ENCODE data around the gene CYP11A1. TPM values are rescaled to one million over a fixed set of nuclear protein-coding genes. Genes with fewer than 3 reads are reported as not detected.

The CYP11A1 gene
- polyA plus RNA-seq, 1 donor from 2014 or later = not detected

DNA sequence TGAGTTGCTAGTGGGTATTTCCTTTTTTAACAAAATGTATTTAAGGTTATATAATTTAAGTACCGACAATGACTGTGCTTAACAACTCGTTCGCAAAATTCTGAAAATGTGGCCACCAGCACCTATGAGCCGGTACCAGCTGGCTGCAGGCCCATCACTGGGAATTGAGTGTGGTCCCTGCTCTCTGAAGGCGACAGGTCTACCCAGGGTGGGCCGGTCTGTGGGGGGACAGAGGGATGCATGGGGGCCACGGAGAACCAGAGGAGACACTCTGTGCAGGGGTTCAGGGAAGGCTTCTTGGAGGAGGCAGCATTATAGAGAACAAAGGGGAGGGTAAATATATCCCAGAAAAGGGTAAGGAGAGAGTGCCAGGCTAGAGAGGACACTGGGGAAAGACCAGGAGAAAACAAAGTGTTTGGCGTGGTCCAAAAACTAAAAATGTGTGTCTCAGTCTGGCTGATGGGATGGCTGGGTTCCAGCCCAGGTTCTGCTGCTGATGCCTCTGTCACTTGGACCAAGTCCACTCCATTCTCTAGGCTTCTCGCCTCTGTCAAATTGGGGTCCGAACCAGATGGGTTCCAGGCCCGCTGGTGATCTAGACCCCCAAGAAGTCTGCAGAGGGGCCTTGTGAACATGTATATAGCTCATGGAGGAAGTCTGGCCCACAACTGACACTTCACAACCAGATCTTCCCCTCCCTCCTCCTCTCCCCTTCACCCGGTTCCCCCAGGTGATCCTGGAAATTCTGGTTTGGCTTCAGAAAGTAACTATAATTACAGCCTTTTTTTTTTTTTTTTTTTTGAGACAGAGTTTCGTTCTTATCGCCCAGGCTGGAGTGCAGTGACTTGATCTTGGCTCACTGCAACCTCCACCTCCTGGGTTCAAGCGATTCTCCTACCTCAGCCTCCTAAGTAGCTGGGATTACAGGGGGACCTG, 10.7 kb upstream of the CYP11A1 start:
- H3K27ac Mint-ChIP-seq = no peak overlapping the region
- H3K4me1 Mint-ChIP-seq = peaks cover 9 to 33% (median 19%) of the 10 kb centered on the region in 3 donors
- H3K9me3 Mint-ChIP-seq = no peaks in the 10 kb centered on the region
- H3K4me3 Mint-ChIP-seq = no peak overlapping the region
- no peaks in the 10 kb centered on the region for H3K27me3 Mint-ChIP-seq
- H3K36me3 Mint-ChIP-seq = no peaks in the 10 kb centered on the region

DNA sequence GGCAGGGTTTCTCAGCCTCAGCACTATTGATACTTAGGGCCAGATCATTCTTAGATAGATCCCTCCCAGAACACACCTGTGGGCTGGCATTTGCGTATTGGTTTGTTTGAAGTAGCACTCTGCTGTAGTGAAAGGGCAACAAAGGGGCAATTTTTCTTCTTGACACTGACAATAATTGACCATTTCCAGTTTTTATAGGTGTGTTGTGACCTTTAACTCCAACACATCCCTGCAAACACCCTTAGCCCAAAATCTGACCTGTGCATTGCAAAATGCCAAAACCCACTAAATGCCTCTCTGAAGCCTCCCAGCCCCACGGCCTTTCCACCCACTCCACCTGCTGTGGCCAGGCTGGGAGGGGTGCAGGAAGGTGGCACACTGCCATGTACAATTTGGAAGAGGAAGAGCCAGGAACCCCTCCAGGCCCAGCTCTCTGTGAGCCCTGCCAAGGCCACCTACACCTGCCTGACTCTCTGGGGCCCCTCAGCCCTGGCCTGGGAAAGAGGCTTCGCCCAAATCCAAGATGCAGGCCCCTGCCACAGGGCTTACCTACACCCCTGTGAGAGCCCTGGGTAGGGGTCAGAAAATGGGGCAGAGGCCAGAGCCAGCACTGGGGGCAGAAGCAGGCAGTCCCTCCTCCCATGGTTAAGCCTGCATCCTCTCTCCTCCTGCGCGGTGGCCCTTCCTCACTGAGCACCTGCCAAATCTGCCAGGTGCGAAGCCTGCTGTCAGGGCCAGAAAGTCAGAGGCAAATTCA, 9.6 kb upstream of the CYP11A1 start:
- H3K27ac Mint-ChIP-seq = peak overlapping the region in 2 of 3 donors; percentile 47 to 92
- H3K27me3 Mint-ChIP-seq = peaks cover under 1% of the 10 kb centered on the region
- peak overlapping the region in 1 of 4 donors; percentile 73 for H3K4me3 Mint-ChIP-seq

DNA sequence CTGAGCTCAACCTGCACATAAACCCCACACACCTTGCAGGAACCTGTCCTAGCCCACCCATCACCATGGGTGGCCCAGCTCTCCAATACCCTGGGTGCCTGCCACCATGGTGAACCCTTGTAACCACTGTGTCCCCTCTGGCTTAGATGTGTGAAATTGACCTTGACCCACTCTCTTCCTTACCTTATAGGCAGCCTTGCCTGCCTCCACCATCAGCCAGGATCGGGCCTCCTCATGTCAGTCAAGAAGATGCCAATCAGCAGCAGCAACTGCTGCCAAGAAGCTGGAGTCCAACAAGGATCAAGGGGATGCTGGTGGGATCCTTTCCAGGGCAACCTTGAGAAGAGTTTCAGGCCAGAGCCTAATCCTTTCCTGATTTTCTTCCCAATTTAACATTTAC, 8.8 kb upstream of the CYP11A1 start:
- H3K4me3 Mint-ChIP-seq = peak overlapping the region in 2 of 4 donors; percentile 35 to 73
- no peaks in the 10 kb centered on the region for H3K9me3 Mint-ChIP-seq
- H3K4me1 Mint-ChIP-seq = peaks cover 9 to 25% (median 13%) of the 10 kb centered on the region in 3 donors
- H3K27ac Mint-ChIP-seq = peak overlapping the region in 2 of 3 donors; percentile 47 to 92
- no peaks in the 10 kb centered on the region for H3K36me3 Mint-ChIP-seq
- peaks cover 2% of the 10 kb centered on the region for H3K27me3 Mint-ChIP-seq

More for the DNA sequence above, 9.6 kb upstream of the CYP11A1 start:
- Mint-ChIP-seq H3K36me3 (no peaks in the 10 kb centered on the region), H3K9me3 (no peaks in the 10 kb centered on the region), H3K4me1 (peaks cover 9 to 26% (median 13%) of the 10 kb centered on the region in 3 donors)

DNA sequence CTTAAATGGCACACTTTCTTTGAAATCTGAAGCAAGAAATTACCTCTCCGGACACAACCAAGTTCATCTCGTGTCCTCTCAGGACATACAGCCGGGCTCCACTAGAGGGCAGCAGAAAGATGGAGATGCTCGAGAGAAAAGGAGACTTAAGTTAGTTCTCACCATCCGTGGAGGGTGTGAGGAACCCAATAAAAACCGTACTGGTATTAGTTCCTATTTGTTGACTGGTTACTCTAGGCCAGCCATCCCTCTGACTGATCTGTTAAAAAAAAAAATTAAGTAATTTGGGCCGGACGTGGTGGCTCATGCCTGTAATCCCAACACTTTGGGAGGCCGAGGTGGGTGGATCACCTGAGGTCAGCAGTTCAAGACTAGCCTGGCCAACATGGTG, 7.9 kb upstream of the CYP11A1 start:
- Mint-ChIP-seq H3K9me3 (no peaks in the 10 kb centered on the region), H3K27me3 (peaks cover 2% of the 10 kb centered on the region), H3K4me3 (peak overlapping the region; percentile 73 to 94 (median 88)), H3K27ac (peak overlapping the region; percentile 41 to 91 (median 64)), H3K36me3 (no peaks in the 10 kb centered on the region), H3K4me1 (peaks cover 9 to 25% (median 13%) of the 10 kb centered on the region in 3 donors)

DNA sequence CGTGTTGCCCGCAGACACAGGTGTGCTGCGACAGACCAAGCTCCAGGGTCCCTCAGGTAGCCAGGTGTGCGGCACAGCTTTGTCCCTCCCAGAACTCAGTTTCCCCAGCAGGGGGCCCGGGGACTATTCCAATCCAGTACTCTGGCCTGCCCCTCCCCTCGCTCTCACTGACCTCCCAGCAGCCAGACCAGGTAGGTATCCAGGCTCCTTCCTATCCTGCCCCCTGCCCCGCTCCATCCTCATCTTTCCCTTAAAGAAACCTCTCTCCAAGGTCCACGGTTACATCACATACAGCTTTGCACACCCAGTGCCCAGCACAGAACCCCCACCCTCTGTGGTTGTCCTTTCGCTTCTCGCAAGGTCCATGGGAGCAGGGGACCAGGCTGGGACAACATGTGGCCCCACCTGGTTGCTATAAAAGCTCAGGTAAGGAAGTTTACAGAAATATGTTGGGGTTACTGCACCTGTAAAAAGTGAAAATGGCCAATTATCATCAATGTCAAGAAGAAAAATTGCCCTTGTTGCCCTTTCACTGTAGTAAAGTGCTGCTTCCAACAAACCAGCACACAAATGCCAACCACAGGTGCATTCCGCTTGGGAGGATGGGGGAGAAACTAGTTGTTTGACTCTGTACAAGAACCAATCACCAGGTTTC, 7.3 kb upstream of the CYP11A1 start:
- Mint-ChIP-seq H3K4me3 (peak overlapping the region; percentile 73 to 94 (median 88)), H3K36me3 (no peaks in the 10 kb centered on the region), H3K9me3 (no peaks in the 10 kb centered on the region), H3K27ac (peak overlapping the region; percentile 41 to 91 (median 64)), H3K27me3 (peaks cover 5% of the 10 kb centered on the region), H3K4me1 (peaks cover 9 to 25% (median 13%) of the 10 kb centered on the region in 3 donors)

DNA sequence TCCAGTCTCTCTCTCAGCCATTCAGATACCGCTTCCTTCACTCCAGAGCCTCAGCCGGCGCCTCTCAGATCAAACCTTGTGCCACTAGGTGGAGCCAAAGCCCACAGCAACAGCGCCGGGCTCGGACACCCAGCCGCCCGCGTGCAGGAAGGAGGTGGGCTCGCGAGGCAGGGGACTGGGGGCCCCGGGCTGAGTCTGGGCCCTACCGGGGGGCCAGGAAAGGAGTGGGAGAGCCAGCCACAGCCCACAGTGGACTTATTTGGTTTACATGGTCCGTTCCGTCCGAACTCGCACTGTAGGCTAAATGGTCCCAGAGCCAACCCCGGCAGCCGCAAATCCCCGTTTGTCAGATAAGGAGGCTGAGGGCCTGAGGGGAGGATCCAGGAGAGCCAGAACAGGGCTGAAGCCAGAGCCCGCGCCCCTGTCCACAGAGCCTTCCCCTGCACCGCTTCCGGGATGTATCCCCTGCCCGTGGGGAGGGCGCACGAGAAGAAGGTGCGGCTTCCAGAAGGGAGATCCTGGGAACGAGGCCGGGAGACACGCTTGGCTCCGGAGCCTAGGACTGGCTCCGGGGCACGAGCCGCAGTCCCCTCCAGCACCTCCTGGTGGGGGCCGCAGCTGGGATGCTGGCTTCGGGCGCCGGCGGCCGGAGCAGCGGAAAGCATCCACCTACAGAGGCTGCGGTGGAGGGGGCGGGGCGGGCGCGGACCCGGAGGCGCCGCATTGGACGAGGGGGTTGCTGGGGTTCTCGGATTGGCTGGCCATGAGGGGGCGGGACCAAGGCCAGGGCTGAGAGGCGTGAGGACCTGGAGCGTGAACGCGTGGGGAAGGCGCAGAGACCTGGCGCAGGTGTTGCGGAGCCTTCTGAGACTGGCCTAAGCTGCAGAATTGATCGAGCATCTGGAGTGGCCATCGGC, 6.5 kb upstream of the CYP11A1 start:
- peaks cover 5% of the 10 kb centered on the region for H3K27me3 Mint-ChIP-seq
- H3K27ac Mint-ChIP-seq = peak overlapping the region; percentile 40 to 91 (median 64)
- H3K4me3 Mint-ChIP-seq = peak overlapping the region; percentile 73 to 94 (median 88)
- no peaks in the 10 kb centered on the region for H3K36me3 Mint-ChIP-seq
- H3K4me1 Mint-ChIP-seq = peaks cover 9 to 21% (median 13%) of the 10 kb centered on the region in 3 donors
- no peaks in the 10 kb centered on the region for H3K9me3 Mint-ChIP-seq

DNA sequence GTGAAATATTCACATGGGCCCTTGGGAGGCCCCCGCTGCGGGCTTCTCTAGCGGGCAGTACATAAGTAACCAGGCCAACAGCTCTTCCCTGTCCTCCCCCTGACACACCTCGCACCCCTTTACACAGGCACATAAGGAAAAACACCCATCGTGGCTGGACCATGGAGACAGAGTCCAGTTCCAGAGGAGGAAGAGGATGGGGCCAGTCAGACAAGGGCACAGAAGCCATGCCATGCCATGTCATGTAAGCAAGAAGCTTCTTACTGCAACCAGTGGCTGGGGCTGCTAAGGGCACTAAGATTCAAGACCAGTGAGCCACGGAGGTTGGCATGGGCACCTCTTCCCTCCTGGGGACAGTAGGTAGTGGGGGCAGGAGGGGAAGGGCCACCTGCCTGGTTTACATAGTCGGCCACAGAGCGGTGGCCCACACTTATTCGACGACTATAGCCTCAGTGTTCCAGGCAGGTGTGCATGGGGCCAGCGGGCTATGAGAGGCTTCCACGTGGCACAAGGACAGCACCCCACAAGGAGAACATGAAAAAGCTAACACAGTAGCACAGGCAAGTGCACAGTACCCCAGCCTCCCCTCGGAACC, 5.7 kb upstream of the CYP11A1 start:
- peaks cover 9 to 17% (median 13%) of the 10 kb centered on the region in 3 donors for H3K4me1 Mint-ChIP-seq
- no peaks in the 10 kb centered on the region for H3K9me3 Mint-ChIP-seq
- H3K36me3 Mint-ChIP-seq = no peaks in the 10 kb centered on the region
- peak overlapping the region in 3 of 4 donors; percentile 66 to 83 (median 73) for H3K4me3 Mint-ChIP-seq
- H3K27ac Mint-ChIP-seq = peak overlapping the region in 2 of 3 donors; percentile 40 to 64
- peaks cover 5% of the 10 kb centered on the region for H3K27me3 Mint-ChIP-seq

DNA sequence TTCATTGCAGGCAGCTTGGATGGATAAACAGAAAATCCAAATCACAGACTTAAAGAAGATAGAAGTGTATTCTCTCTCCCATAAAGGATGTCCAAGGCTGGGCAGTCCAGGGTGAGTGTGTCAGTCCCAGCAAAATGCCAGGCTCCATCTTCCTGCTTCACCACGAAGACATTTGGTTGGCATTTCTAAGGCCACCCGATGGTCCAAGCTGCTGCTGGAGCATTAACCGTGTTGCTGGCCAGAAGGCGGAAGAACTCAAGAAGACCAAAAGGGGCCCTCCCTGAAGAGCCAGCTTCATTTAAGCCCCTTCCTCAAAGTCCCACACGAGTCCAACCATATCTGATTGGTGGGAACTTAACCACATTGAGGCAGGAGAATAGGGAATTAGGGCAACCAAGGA, 3.0 kb upstream of the CYP11A1 start:
- Mint-ChIP-seq H3K27me3 (peaks cover 17% of the 10 kb centered on the region), H3K9me3 (no peaks in the 10 kb centered on the region), H3K36me3 (no peaks in the 10 kb centered on the region), H3K4me3 (no peak overlapping the region), H3K27ac (no peak overlapping the region), H3K4me1 (peaks cover 9 to 15% (median 13%) of the 10 kb centered on the region in 3 donors)

DNA sequence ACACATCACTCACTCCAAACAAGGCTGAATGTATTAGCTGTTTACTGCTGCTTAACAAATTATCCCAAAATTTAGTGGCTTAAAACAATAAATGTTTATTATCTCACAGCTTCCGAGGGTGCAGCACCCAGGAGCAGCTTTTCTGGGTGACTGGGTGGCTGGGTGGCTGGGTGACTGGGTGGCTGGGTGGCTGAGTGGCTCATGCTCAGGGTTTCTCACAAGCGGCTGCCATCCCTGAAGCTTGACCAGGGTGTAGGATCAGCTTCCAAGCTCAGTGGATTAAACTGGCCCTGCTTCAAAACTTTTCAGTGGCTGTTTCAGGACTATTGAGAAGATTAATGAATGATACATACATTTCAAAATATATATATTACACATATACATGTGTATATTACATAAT, 2.3 kb upstream of the CYP11A1 start:
- Mint-ChIP-seq H3K27me3 (peaks cover 21% of the 10 kb centered on the region), H3K4me1 (peaks cover 4 to 9% (median 9%) of the 10 kb centered on the region in 3 donors), H3K4me3 (no peak overlapping the region), H3K36me3 (no peaks in the 10 kb centered on the region), H3K9me3 (no peaks in the 10 kb centered on the region), H3K27ac (no peak overlapping the region)

DNA sequence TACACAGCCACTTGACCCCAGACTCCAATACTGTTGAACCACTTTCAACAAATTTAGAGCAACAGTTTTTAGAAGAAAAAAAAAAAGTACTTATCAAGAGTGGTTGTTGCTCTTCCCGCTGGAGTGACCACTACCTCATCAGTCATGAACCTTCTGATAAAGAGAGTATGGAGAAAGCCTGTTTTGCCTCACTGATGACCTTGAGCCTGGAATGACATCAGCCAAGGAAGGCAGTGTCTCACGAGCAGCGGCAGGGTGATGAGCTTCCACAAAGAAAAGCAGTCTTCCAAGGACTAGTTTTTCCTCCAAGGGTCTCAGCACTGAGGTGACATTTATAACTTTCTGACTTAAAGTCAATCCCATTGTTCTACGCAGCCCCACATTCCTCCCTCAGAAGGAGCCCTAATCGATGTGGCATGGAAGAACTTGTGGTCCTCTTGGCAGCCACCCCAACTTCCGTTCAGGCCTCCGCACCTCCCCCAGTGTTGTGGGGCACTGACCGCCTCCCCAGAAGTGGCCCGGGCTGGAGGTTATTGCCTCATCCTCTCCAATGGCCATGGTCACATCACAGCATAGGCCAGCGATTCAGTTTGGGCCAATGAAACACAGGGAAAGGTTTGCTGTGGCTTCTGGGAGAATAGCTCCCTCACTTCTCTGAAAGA, 1.8 kb upstream of the CYP11A1 start:
- H3K4me3 Mint-ChIP-seq = peak overlapping the region in 1 of 4 donors; percentile 61
- no peaks in the 10 kb centered on the region for H3K9me3 Mint-ChIP-seq
- no peaks in the 10 kb centered on the region for H3K36me3 Mint-ChIP-seq
- H3K27me3 Mint-ChIP-seq = peaks cover 21% of the 10 kb centered on the region
- H3K27ac Mint-ChIP-seq = no peak overlapping the region
- peaks cover 0 to 4% (median 3%) of the 10 kb centered on the region in 3 donors for H3K4me1 Mint-ChIP-seq

DNA sequence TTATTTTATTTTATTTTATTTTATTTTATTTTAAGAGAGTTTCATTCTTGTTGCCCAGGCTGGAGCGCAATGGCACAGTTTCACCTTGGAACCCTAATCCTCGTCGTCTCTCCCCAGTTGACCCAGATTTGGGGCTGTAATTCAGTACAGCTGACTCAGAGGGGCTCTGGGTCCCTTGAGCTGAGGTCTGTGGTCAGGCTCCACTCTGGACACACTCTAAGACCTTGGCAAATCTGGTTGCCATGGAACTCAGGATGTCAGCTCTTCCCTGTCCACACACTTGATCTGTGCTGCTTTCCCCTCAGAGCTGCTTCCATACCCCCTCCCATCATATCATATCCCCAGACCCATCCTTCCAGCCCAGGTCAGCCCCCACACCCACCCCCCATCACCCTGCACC, 675 bp upstream of the CYP11A1 start:
- Mint-ChIP-seq H3K27ac (no peak overlapping the region), H3K9me3 (no peaks in the 10 kb centered on the region), H3K4me1 (peaks cover 0 to 2% (median 0%) of the 10 kb centered on the region in 3 donors), H3K4me3 (no peak overlapping the region), H3K27me3 (peaks cover 25% of the 10 kb centered on the region), H3K36me3 (no peaks in the 10 kb centered on the region)

DNA sequence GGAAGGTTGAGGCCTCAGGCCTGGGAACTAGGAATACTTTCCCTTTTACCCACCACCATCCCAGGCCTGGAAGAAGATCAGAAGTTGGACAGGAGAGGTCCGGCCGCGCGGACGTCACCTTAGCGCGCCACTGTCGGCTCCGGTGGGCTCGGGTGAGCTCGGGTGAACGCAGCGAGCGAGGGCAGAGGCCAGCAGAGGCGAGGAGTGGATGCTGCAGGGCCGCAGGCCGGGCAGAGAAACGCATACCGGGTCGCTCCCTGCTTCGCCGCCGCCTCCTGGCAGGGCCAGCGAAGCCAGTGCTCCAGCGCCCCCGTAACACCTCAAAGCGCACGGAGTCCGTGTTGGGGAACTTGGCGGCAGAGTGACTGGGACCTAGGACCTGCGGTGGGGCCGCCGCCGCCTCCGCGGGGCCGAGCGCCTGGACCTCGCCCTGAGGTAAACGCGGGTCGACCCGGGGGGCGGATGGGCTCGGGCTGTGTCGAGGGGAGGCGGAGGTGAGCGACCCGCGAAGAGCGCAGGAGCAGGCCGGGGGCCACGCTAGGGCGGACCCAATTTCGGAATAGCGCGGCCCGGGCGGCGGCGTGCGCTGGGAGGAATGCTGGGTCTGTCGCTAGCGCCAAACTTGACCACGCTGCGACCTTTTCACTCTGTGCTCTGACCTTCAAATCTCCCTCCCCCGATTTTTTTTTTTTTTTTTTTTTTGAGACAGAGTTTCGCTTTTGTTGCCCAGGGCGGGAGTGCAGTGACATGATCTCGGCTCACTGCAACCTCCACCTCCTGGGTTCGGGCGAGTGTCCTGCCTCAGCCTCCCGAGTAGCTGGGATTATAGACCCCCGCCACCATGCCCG, 1.6 kb downstream of the CYP11A1 start:
- peak overlapping the region in 3 of 4 donors; percentile 69 to 82 (median 82) for H3K4me3 Mint-ChIP-seq
- no peaks in the 10 kb centered on the region for H3K36me3 Mint-ChIP-seq
- H3K27ac Mint-ChIP-seq = peak overlapping the region in 1 of 3 donors; percentile 67
- peaks cover 23% of the 10 kb centered on the region for H3K27me3 Mint-ChIP-seq
- H3K4me1 Mint-ChIP-seq = peaks cover 0 to 2% (median 0%) of the 10 kb centered on the region in 3 donors
- no peaks in the 10 kb centered on the region for H3K9me3 Mint-ChIP-seq

Measured in IgD-negative memory B cell (primary cell).